Activated CD8-positive, alpha-beta memory T cell treated with anti-CD3 and anti-CD28 coated beads for 36 hours (primary cell): ENCODE data around the gene HDAC1. TPM values are rescaled to one million over a fixed set of nuclear protein-coding genes. Genes with fewer than 3 reads are reported as not detected.

Experiments used
- CTCF ChIA-PET: fragments of 350-600 bp; sonication (Branson Sonifier 250); formaldehyde crosslinking; loops from one replicate; lab custom pipeline; 2021; ENCODE audit warnings: antibody characterized with exemption; lab: Charles Lee
- POLR2A ChIA-PET: fragments of 350-600 bp; sonication (Branson Sonifier 250); formaldehyde crosslinking; loops from one replicate; lab custom pipeline; 2021; ENCODE audit warnings: antibody characterized with exemption; lab: Charles Lee
- total RNA-seq, 2 experiments: library from RNA; stranded (reverse); gene quantifications; one replicate each; pipeline ENCODE4 v1.2.3, GENCODE V29; 2021

Gene HDAC1
- total RNA-seq, 2 experiments from 2014 or later, result 159 to 160 TPM

DNA sequence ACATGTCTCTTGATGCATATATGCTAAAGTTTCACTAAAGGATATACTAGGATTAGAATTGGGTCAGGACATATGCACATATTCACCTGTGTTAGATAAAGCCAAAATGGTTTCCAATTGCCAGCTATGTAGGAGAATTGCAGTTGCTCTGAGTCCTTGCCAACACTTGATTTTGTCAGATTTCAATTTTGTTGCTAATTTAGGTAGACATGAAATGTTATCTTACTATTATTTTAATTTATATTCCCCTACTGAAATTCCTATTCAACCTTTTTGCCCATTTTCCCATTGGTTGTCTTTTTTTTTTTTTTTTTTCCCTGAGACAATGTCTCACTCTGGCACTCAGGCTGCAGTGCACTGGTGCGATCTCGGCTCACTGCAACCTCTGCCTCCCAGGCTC lies 13.4 kb downstream of the HDAC1 start:
- ChIA-PET POLR2A (interaction anchor here (0.7 kb wide), 2 partner anchors 8 to 69 kb away, joined by 3 to 6 read pairs; no protein-coding TSS in a partner anchor), CTCF (no interaction called here)

DNA sequence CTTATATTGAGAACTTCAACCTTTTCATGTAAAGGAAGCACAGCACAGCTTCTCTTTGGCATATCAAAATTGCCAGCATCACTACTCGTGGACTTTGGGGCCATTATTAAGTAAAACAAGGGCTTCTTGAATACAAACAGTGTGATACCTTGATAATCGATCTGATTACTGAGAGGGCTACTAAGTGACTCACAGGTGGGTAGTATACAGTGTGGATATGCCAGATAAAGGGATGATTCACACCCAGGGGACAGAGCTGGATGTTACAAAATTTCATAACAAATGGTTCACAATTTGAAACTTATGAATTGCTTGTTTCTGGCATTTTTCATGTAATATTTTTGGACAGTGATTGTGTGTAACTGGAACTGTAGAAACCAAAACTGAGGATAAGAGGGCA lies 15.4 kb downstream of the HDAC1 start:
- ChIA-PET CTCF (no interaction called here), POLR2A (interaction anchor here (0.7 to 1.1 kb wide), 4 partner anchors 16 to 101 kb away, joined by 3 to 4 read pairs (median 4); partner anchors contain the start of genes HDAC1 and MARCKSL1)

GRCh38 chr1:32309960-32310359 lies 18.1 kb downstream of the HDAC1 start:
- ChIA-PET POLR2A (interaction anchor here (0.6 kb wide), 1 partner anchor 62 kb away, joined by 5 read pairs; no protein-coding TSS in a partner anchor), CTCF (interaction anchor here (0.6 kb wide), 2 partner anchors 95 to 1364 kb away, joined by 3 to 4 read pairs; no protein-coding TSS in a partner anchor)

DNA sequence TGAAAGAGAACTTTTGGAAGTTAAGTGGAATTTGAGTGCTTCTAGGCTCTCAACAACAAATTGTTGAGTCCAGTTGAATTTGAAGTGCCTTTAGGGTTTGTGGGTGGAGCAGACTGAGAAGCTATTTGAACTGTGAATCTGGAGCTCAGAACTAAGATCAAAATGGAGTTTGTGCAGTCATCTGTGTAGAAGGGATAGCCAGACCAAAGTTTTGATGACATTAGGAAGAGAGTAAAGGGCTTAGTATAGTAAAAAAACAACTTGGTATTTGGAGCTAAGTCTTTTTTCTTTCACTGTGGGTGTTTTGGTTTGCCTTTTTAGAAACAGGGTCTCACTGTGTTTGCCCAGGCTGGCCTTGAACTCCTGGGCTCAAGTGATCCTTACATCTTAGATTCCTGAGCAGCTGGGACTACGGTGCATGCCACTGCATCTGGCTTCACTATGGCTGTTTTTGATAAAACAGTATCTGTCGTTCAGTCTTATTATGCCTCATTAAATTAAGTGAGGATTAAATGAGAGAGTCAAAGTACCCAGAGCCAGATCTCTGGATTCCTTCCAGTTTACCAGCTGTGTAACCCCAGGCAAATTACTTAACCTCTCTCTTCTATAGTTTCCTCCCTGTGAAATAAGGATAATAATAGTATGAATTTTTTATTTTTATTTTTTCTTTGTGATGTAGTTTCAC lies 20.0 kb downstream of the HDAC1 start:
- CTCF ChIA-PET, result no interaction called here
- POLR2A ChIA-PET, result no interaction called here

DNA sequence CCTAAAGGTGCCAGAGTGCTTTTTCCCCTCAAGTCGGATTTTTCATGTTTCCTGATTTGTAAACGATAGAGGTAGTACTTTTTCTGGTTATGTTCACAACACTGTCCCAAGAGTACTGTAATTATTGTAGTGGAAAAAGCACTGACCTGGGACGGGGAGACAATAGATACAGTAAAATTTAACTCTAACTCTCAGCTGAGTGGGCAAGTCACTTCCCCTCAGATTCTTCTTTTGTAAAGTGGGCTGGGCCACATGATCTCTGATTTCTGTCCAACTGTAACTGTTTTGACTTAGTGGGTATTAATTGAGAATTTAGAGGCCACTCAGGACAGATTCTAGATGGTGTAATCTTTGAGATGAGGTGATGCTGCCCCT lies 25.0 kb downstream of the HDAC1 start:
- POLR2A ChIA-PET, result no interaction called here
- CTCF ChIA-PET, result no interaction called here

DNA sequence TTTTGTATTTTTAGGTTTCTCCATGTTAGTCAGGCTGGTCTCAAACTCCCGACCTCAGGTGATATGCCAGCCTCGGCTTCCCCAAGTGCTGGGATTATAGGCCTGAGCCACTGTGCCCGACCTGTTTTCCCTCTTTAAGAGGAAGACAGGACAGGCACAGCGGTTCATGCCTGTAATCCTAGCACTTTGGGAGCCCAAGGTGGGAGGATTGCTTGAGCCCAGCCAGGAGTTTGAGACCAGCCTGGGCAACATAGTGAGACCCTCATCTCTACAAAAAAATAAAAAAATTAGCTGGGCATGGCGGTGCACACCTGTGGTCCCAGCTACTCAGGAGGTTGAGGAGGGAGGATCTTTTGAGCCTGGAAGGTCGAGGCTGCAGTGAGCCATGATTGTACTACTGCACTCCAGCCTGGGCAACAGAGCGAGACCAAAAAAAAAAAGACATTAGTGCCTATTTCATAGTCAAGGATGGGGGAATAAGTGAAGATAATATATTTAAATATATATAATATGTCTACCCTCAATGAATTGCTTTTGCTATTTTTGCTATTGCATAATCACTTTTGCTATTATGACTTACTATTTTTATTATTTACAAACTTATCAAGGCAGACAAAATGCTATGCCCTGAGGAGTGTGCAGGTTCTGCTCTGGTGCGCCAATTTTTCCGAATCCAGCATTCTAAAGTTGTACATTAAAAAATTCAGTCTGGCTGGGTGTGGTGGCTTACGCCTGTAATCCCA lies 26.4 kb downstream of the HDAC1 start:
- POLR2A ChIA-PET, result no interaction called here
- CTCF ChIA-PET, result no interaction called here

GRCh38 chr1:32321712-32322291 lies 29.9 kb downstream of the HDAC1 start:
- CTCF ChIA-PET, result interaction anchor here (0.6 to 1.5 kb wide), 7 partner anchors 30 to 351 kb away, joined by 3 read pairs; no protein-coding TSS in a partner anchor

GRCh38 chr1:32327204-32327603 lies 35.3 kb downstream of the HDAC1 start:
- ChIA-PET POLR2A (interaction anchor here (0.5 kb wide), 1 partner anchor 36 kb away, joined by 5 read pairs; the partner anchor contains the start of gene HDAC1), CTCF (no interaction called here)

More at GRCh38 chr1:32321712-32322291, 29.9 kb downstream of the HDAC1 start:
- POLR2A ChIA-PET, result interaction anchor here (0.6 to 2.1 kb wide), 5 partner anchors 14 to 588 kb away, joined by 3 to 10 read pairs (median 3); partner anchors contain the start of genes LCK and MARCKSL1

DNA sequence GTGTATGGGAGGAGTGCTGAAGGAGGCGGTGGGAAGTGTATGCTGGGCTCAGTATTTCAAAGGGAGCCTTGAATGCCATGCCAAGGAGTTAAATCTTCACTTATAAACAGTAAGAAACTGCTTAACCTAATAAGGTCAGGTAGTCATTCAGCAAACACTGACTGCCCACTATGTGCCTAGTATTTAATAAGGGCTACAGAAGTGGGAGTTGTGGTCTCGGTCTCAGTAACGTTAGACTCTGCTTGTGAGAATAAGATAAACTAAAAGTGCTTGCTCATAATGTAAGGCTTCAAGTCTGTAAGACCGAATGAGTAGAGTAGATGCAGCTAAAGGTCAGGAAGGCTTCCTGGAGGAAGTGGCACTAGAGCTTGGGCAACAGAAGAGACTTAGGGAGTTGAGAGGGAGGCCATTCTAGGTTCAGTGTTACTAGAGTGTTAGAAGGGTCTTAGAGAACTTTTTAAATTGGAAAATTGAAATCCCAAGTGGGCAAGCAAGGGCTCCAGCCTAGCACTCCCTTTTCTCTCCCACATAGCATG lies 38.1 kb downstream of the HDAC1 start:
- POLR2A ChIA-PET, result no interaction called here
- CTCF ChIA-PET, result interaction anchor here (2.2 kb wide), 1 partner anchor 114 kb away, joined by 5 read pairs; no protein-coding TSS in a partner anchor

- ChIA-PET POLR2A (no interaction called here), CTCF (interaction anchor here (0.6 kb wide), 2 partner anchors 16 to 117 kb away, joined by 3 read pairs; no protein-coding TSS in a partner anchor)
These were observed 38.8 kb downstream of the HDAC1 start for GRCh38 chr1:32330558-32331151.

DNA sequence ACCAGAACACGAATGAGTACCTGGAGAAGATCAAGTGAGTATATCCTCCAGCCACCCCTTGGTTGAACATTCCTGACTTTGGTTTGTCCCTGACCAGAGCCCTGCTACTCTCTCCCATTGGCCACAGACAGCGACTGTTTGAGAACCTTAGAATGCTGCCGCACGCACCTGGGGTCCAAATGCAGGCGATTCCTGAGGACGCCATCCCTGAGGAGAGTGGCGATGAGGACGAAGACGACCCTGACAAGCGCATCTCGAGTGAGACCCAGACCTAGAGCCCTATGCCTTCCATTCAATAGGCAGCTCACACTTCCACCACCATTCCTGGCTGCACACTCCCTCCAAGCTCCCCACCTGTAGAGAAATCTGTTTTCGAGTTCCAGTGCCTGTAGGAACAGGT lies 39.7 kb downstream of the HDAC1 start:
- POLR2A ChIA-PET, result no interaction called here
- CTCF ChIA-PET, result interaction anchor here (1.5 kb wide), 1 partner anchor 116 kb away, joined by 3 read pairs; no protein-coding TSS in a partner anchor

- ChIA-PET CTCF (interaction anchor here (1.0 to 1.5 kb wide), 2 partner anchors 82 to 117 kb away, joined by 3 to 5 read pairs; partner anchors contain the start of gene LCK), POLR2A (interaction anchor here (0.5 kb wide), 1 partner anchor 41 kb away, joined by 4 read pairs; the partner anchor contains the start of gene HDAC1)
These were observed 40.6 kb downstream of the HDAC1 start for GRCh38 chr1:32332290-32333079.

DNA sequence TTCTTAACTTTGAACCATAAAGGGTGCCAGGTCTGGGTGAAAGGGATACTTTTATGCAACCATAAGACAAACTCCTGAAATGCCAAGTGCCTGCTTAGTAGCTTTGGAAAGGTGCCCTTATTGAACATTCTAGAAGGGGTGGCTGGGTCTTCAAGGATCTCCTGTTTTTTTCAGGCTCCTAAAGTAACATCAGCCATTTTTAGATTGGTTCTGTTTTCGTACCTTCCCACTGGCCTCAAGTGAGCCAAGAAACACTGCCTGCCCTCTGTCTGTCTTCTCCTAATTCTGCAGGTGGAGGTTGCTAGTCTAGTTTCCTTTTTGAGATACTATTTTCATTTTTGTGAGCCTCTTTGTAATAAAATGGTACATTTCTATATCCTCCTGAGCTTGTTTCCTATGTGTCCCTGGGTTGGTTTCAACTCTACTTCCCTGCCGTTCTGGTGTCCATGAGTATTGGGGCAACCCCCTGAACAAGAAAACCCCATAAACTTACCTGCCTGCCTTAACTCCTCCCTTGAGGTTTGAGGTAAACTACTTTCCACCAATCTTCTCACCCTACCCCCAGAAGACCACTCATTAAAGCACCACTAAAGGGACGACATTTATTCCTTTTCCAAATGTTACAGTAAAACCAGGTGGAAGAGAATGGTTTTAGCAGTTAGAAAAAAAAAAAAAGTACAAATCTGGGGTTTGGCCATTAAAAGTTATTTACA lies 41.5 kb downstream of the HDAC1 start:
- POLR2A ChIA-PET, result no interaction called here

DNA sequence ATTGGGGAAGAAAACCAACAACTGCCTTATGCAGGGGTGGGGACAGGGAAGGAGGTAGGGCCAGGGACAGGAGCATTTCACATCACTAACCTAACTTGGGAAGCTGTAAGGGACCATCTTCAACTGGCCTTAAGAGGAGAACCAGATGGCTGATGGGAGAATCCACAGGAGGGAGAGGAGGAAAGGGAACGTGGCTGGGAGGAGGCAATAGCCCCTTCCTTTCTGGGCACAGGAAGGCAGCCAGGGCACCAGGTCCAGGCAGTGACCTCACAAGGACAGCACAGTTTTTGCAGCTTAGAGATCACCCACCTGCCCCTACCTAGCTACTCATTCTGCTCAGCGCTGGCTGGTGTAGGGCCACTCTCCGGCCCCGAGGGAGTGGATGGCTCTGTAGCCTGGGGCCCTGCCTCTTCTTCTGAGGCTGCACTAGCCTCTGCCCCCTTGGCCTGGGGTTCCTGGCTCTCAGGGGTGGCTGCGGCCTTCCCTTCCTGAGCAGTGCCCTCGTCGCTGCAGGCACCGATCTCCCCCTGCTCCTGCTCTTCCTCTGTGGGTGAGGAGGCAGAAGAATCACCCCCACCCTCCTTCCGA lies 42.5 kb downstream of the HDAC1 start:
- POLR2A ChIA-PET, result no interaction called here
- CTCF ChIA-PET, result no interaction called here

More for the DNA sequence above, 41.5 kb downstream of the HDAC1 start:
- CTCF ChIA-PET, result interaction anchor here (1.0 to 1.5 kb wide), 2 partner anchors 83 to 118 kb away, joined by 3 to 5 read pairs; partner anchors contain the start of gene LCK

GRCh38 chr1:32334864-32335534 lies 43.1 kb downstream of the HDAC1 start:
- ChIA-PET POLR2A (interaction anchor here (1.2 to 2.1 kb wide), 6 partner anchors 10 to 101 kb away, joined by 3 to 17 read pairs (median 8); partner anchors contain the start of genes BSDC1 and LCK), CTCF (interaction anchor here (0.6 to 1.5 kb wide), 3 partner anchors 28 to 121 kb away, joined by 3 to 6 read pairs (median 6); no protein-coding TSS in a partner anchor)

DNA sequence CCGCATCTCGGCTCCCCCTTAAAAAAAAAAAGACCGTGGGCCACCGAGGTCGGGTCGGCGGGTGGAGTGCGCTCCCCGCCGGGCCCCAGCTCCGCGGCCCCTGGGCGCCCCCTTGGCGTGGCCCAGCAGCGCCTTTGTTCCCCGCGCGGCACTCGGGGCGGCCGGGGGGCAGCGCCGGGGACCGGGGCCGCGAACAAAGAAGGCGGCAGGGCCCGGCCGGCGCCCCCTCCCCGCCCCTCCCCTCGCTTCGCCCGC lies 43.6 kb downstream of the HDAC1 start:
- POLR2A ChIA-PET, result interaction anchor here (0.5 to 2.1 kb wide), 12 partner anchors 10 to 434 kb away, joined by 3 to 17 read pairs (median 5); partner anchors contain the start of genes BSDC1, HDAC1, KPNA6 and LCK
- CTCF ChIA-PET, result interaction anchor here (0.6 to 2.1 kb wide), 5 partner anchors 15 to 122 kb away, joined by 3 to 6 read pairs (median 5); no protein-coding TSS in a partner anchor
